Stimulated activated CD8-positive, alpha-beta memory T cell treated with anti-CD3 and anti-CD28 coated beads, Interleukin-12 subunit alpha, Interleukin-12 subunit beta, amount 100 ng/mL, for 1 hour (primary cell): ENCODE results near the gene CLSTN1.

ENCODE experiments used
- DNase-seq: peaks from one replicate; pipeline ENCODE4 v3.0.0-alpha.2; 2020; ENCODE audit warnings: low read depth

Gene CLSTN1

DNA sequence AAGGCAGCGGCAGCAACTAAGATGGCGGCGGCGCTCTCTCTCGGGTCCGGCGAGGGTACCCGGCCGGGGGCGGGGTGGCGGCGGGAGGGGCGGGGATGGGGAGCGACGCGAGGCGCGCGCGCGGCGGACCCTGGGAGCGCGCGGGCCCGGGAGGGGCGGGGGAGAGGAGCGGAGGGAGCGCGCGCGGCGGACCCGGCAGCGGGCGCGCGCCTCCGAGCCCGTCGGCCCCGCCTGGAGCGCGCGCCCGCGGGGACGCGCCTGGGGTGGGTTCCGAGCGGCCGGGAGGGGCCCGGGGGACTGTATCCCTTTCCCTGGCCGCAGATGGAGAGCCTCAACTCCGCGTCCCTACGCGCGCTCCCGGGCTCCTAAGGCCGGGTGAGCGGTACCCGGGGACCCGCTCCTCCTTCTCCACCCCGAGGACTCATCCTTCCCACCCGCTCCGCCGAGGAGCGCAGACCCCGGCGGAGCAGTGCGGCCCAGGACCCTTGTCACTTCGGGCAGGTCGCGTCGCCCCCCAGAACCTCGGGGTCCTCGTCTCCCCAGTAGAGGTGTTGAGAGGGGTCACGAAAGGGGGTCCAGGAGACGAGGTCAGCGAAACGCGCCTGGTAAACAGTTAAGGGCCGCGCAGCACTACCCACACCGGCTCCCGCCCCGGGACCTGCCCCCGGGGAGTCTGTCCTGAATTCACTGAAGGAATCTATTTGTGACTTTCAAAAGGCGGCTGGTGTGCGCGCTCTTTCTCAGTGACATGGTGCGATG lies at the start of gene CLSTN1:
Gene CLSTN1, minus strand, starts transcription at position 23 of the 759 bp plus-strand sequence. CDS start 232 bp downstream, outside the sequence.
- DNase-seq, result peak; percentile 76

DNA sequence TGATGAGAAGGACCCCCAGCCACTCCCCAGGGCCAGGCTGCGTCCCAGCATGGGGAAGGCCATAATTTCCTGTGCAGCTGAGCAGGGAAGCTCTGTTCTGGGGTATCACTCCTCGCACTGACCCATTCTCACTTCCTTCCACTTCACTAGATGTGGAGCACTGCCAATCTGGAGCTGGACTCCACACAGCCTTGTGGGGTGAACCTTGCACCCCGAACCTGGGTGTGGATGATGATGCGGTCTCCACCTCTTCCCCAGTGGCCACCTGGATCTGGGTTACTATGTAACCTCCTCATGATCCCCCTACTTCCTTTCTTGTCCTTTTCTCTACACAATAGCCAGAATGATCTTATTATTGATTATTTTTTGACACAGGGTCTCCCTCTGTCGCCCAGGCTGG lies 49.6 kb upstream of the CLSTN1 start:
- no peak for DNase-seq

DNA sequence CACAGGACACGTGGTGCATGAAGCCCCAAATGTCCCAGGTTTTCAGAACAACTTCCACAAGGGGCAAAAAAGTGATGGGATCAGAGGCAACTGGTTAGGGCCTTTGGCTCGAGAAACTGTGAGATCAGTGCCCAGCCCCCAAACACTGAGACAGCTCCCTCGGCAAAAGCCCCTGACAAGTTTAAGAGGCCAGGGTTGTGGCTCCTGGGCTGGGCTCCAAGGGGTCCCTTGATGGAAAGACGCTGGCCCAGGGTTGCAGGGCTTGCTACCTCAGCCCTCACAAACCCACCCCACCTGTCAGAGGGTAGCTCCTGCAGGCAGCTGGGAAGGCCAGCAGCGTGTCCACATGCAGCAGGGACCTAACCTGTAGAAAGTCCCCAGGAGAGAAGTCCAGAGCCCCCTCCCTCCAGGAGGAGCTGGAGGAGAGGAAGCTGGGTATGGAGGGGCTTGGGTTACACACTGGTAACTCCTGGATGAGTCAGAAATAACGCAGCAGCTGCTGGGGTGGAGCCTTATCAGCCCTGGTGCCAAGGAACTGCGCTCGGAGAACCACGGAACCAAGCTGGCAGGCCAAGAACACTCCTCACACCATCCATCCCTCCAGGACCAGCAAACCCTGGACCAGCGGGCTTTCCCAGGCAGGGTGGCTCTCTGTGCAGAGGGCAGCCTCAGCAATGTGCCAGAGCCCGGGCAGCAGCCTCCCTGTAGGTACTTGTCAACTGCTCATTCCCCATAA lies 48.8 kb upstream of the CLSTN1 start:
- DNase-seq, result no peak

DNA sequence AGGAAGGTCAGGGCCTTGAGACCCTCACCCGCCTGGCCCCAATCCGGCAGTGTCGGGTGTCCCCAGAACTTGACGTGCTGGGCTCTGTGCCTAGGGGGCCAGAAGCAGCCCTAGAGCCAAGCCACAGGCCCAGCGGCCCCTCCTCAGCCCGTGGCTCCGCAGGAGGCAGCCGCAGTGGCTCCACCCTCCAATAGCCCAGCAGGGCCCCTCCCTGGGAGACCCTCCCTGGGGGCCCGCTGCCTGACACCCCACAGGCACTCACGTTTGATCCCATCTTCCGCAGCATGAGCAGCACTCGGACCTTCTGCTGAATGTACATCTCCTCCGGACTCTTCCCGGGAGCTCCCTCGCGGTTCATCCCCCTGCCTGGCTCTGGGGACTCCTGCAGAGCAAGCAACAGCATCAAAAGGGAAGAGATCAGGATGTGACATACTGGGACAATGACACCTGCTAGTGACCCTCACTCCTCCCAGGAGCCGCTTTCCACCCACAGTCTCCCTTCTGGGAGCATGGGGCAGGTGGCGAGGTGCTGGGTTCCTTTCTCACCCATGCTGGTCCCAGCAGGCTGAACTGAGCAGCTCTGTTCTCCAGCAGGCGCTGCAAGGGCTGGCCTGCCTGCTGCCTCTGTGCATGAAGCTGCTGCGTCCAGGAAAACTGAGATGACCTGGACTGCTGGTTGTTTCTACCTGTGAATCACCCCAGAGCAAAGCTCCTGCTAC lies 48.1 kb upstream of the CLSTN1 start:
- DNase-seq, result no peak

DNA sequence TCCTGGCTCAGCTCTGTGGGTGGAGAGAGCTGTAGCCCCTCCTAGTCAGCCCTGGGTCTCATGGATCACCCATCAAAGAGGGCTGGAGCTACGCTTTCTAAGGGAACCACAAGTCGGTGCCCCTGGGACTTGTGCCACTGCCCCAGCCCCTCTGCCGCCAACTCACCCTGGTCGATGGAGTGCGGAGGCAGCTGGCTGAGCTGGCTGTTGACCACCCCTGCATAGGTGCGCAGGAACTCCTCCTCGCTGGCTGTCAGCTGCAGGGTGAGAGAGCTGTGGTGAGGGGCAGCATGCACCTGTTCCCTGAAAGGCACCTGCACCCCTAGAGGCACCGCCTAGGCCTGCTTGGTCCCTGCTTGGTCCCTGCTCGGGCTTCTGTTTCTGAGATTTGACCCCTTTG lies 47.3 kb upstream of the CLSTN1 start:
- no peak for DNase-seq

DNA sequence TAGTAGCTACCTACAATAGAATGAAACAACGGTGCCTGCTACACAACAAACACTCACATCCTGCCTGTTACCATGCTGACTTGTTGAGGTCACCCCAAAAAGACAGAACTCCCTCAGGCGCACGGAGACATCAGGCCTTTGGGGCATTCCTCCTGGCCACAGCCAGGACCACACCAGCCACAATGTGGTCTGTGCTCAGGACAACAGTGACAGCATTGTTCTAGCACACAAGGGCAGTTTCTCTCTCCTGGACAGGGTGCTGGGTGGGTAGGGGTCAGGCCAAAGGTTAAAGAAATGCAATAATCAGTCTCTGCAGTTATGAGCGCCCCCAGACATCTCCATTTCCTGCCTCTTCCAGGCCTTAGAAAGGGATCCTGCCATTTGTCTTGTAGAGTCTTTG lies 46.8 kb upstream of the CLSTN1 start:
- no peak for DNase-seq

DNA sequence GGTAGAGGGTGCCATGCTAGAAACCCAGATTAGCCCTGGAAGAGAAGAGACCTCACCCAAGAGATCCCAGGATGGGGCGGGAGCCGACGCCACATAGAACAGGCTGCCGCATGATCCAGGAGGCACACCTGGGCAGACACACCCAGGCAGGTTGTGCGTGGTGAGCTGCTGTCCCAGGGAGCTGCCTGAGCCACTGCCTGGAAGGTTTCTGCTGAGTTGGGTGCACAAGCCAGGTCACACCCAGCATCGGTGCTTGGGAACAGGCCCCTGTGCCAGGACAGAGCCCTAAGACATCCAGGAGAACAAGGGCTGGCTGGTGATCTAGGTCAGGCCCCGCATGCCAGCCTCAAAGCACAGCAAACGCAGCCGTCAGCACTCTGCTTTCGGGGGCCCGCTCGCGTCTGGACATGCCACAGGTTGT lies 46.1 kb upstream of the CLSTN1 start:
- DNase-seq, result no peak

DNA sequence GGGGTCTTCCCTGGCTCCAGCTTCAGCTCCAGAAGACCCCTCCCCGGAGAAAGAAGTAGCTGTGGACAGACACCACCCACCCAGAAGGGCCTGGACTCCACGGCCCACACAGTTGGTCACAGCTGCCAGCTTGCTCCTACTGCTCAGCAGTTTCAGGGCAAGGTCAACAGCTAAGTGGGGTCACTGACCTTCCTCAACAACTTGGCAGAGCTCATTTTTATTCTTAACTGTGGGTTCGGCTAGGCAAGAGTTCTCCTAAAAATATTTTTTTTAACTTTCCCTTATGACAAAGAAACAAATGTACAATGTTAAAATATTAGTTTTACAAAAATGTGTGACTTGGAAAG lies 44.5 kb upstream of the CLSTN1 start:
- DNase-seq, result no peak

DNA sequence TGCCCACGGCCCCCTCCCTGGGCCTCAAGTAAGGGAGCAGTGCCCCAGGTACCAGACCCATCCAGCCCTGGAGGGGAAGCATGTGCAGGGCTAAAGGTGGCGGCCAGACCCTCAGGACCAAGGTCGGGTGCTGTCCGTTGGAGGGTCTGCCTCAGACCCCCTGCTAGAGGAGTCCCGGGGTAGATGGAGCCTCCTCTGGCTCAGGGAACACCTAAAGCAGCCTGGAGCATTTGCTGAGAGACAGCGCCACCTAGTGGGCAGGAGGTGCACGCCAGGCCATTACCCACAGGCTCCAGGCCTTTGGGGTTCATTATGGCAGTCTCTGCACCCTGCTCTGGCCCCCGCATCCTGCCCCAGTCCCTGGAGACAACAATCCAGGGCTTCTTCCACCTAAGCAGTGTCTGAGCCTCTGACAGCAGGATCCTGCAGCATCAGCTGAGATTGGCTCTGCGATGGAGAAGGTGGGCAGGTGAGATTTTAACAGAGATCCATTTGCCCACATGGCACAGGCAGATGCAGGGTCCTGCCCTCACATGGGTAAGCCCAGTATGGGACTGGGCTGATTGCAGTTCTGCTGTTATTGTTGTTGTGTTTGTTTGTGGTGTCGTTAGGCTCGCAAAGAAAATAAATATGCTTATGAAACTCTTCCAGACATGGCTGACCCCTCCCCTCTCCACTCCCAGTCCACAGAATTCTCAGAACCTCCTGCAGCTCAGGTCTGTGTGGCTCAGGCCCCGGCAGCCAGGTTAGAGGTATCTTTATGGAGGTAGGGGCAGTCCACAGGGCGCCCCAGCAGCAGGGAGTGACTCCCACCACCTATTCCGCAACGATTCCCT lies 43.9 kb upstream of the CLSTN1 start:
- peak; percentile 86 for DNase-seq

DNA sequence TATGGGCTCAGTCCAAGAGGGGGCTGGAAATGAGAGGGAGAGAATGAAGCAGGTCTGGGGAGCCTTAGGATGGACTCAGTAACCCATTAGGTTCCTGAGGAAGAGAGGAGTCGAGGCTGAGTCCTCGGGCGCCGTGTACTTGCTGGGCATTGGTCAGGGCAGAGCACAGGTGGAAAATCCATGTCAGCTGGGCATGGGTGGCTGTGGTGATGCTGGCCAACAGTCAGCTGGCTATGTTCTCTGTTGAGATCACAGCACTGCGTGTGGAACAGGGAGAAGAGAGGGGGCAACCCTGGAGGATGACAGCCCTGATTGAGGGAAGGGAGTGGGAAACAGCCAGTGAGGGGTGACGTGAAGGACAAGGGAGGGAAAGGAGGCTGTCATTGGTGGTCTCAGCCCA lies 43.1 kb upstream of the CLSTN1 start:
- DNase-seq, result no peak

DNA sequence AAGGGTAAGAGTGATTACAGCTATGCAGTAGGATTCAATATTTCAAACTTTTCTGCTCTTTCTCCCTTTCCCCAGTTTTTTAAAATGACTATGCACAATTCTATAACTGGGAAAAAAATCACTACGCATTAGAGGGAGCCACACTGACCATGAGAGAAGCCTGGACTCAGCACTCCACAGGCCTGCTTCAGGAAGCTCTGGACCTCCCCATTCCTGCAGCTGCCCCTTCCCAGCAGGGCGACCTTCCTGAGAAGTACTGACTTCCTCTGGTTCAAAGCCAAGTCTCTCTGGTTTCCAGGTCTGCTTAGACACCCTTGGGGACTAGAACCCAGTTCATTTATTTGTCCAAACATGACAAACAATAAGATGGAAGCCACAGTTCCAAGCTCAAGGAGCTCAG lies 42.0 kb upstream of the CLSTN1 start:
- no peak for DNase-seq

DNA sequence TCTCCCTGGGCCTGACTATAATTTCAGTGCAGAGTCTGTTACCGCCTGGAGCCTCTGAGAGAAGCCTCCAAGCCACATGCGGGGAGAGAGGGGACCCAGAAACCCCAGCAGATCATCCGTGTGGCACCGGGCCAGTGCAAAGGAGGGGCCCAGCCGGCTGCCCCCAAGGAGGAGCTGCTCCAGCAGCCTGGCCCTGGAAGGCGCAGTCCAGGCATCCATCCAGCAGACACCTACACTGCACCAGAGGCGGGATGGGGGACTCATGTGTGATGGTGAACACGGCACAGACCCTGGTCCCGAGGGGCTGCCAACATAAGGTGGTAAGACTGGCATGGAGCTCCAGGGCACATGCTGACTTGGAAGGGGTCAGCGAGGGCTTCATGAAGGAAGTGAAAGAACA lies 39.6 kb upstream of the CLSTN1 start:
- no peak for DNase-seq

DNA sequence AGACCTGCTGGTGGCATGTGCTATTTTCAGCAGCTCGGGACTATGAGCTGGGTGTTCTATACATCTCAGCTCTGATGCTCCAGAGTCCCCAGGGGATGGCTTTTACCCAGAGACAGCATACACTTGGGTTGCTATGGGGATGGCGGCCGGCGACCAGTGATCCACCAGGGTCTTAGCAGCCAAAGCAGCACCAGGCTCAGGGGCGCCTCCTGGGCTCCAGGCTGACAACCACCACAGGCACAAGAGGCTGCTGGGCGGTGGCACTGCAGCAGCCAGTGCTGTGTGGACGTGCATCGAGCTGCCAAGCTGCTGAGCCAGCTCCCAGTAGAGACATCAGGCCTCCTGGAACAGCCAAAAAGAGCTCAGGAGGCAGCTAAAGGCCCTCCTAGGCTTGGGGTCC lies 37.6 kb upstream of the CLSTN1 start:
- no peak for DNase-seq

DNA sequence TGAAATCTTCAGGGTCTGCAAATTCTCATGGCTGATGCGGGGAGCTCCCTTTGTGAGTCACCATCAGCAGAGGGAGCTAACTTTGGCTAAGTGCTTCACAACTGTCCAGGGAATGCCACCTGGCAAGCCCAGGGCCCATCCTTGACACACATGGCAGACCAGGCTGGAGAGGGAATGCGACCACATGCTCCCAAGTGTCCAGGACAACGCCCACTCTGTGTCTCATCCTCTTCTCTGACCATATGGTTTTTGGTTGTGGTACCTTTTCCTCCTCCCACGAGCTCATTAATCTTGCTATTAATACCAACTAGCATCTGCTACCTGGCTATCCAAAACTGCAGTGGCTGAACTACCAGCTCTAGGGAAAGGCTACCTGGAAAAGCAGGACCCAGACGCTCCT lies 37.1 kb upstream of the CLSTN1 start:
- no peak for DNase-seq

DNA sequence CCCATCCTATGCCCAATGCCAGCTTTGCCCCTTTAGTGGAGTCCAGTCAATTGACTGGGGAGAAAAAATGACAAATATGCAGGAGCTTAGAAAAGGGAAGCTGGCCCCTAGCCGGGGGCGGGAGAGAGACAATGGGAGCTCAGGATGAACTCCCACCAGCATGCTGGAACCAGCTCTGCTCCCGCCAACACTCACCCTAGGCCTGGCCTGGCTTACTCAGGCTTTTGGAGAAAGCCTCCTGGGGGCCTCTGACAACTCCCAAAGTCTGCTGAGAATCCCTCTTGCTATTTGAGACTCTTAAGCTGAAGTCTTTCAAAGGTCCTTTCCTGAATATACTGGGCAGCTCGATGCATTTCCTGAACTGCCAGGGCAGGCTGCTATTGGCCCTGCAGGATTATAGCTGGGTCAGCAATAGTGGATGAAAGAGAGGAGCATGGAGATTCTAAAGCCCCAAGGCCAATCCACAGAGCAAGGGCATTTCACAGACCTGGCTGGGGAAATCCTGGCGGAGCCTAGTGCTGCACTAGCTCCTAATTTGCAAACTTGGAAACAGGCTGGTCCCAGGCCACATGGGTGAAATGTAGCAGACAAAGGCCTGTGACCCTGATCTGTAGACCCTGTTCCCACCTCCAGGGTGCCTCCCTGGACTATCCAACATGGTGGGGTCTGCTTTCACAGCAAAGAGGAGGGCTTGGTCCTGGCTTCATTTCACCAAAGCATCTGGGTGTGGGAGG lies 35.7 kb upstream of the CLSTN1 start:
- DNase-seq, result no peak

DNA sequence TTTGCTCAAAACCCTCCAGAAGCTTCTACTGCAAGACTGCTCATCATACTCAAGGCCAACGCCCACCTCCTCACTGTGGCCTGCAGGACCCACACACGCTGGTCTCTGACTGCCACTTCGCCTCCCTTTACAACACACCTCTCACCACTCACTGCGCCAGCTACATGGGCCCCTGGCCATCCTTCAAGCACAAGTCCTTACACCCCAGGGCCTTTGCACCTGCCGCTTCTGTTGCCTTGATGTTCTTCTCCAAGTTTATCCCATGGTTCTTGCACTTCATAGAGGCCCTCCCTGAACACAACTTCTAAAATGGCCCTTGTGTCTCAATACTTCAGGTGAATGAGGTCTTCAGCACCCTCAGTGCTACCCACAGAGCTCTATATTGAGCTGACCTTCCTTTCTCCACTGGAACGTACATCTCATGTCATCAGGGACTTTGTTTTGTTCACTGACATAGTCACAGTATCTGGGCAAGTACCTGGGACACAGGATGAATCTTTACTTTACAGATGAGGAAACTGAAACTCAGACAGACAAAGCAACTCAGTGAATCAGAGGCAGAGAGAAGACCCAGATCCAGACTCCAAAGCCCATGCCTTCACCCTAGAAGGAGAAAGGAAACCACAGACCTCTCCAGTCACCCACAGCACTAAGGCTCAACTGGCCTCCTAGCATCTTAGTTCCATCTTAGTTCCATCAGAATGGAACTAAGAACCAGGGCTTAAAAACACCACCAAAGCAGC lies 34.7 kb upstream of the CLSTN1 start:
- DNase-seq, result no peak

DNA sequence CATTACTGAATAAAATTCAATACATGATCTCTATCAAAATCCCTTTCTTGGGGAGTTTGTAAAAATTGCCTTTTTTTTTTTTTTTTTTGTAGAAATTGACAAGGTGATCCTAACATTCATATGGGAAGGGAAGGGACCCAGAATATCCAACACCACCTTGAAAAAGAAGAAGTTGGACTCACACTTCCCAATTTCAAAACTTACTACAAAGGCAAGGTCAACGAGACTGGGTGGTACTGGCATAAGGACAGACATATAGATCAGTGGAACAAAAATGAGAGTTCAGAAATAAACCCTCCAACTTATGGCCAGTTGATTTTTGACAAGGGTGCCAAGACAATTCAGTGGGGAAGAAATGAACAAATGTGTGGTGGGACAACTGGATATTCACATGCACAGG lies 31.4 kb upstream of the CLSTN1 start:
- no peak for DNase-seq

DNA sequence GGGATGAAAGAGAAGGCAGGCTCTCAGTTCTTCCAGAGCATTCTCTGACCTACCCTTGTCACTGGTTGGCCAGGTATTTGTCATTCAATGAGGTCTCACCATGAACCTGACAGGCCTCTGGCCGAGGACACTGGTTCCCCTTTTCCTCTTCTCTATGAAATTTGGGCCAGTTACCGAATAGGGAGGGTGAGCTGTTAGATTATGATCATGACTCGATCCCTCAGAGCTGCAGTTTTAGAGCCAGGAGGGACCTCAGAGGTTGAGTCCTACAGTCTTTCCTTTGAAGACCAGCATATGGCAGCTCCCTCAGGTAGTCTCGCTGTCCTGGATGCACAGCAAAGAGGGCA lies 29.5 kb upstream of the CLSTN1 start:
- no peak for DNase-seq

DNA sequence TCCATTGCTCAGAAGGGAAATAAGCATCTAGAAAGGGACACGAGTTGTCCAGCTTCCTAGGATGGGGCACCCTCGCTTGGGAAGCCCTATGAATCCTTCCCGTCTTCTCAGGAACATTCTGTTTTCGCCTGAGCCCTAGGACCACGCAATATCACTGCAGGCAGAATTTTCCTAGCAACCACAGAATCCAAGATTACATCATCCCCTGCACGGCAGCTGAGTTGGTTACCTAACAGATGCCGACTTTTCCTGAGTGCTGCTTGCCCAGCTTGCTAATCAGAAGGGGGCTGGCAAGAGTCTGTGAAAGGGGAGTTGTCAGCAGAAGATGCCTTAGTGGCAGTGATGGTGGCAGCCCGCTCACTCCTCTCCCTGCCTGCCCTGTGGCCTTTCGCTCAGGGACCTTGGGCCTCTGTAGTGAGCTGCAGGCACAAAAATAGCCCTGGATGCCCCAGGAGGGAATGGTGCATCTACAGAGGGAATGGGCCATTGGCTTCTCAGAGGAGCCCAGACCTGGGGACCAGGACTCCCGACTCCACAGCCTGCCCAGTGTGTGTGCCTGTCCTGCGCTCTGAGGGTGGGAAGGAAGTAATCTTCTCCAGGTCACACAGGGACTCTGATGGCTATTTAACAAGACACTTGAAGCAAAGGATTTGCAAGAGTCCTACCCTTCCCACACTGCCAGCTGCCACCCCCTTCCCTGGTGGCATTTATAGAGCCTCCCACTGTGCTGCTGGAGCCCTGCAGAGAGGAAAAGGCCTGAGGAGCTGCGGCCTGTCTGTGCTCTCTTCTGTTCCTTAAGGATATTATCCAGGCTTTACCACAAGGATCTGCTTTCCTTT lies 28.9 kb upstream of the CLSTN1 start:
- DNase-seq, result no peak

DNA sequence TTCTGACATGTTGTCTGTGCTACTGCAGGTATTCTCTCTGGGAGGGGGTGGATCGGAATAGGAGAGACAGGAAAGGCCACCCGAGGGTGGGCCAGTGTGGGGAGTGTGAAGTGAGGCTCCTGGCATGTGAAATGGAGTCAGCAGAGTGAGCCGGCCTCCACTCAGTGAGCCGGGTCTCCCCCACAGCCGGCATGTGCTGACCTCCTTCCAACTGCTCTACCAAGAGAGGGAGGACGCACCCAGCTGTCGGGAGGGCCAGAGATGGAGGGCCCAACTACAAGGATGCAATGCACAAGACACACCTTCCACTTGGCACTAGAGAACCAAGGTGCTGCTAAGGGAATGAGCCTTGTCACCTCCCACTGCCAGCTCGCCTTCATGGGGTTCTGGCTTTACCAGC lies 28.2 kb upstream of the CLSTN1 start:
- no peak for DNase-seq
